HG02943 (cell line): ENCODE data around the gene HES2.
A peak's percentile ranks its signal among the peaks of the same experiment; 100 is the strongest.
"Not testable (repeated sequence)": the region's sequence is repeated elsewhere in the genome, so short reads cannot be mapped to it uniquely, and the experiment has no call there.

Experiments used
- ATAC-seq: cut with Tn5 transposase; IDR thresholded peaks from one replicate; pipeline ENCODE4 v1.9.1; 2021; ENCODE audit warnings: mild to moderate bottlenecking, low read depth, moderate library complexity; ENCODE audit not compliant: unreplicated experiment

HES2 gene

DNA sequence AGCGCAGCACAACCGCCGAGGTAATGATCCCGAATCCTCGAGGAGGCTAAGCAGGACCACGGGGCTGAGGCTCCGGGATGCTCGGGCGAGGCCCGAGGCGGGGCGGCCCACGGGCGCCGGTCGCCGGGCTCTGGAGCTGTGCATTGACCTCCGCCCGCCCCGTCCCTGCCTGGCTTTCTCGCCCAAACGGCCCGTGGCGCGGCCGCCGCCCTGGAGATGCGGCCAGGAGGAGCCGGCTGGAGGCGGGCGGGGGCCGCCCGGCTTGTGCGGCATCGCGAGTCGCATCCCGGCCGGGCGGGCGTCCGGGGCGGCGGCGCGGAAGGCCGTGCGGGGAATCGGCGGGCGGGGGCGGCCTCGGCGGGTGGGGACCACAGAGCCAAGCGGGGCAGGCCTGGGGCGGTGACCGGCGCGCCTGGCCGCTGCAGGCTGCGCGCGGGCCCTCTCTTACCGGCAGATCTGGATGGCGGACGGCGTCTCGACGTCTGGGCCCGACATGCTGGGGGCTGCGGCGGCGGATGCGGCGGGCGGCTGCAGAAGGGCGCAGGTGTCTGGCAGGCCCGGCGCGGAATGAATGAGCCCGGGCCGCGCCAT lies 26.8 kb downstream of the HES2 start:
- peak; percentile 2 for ATAC-seq

DNA sequence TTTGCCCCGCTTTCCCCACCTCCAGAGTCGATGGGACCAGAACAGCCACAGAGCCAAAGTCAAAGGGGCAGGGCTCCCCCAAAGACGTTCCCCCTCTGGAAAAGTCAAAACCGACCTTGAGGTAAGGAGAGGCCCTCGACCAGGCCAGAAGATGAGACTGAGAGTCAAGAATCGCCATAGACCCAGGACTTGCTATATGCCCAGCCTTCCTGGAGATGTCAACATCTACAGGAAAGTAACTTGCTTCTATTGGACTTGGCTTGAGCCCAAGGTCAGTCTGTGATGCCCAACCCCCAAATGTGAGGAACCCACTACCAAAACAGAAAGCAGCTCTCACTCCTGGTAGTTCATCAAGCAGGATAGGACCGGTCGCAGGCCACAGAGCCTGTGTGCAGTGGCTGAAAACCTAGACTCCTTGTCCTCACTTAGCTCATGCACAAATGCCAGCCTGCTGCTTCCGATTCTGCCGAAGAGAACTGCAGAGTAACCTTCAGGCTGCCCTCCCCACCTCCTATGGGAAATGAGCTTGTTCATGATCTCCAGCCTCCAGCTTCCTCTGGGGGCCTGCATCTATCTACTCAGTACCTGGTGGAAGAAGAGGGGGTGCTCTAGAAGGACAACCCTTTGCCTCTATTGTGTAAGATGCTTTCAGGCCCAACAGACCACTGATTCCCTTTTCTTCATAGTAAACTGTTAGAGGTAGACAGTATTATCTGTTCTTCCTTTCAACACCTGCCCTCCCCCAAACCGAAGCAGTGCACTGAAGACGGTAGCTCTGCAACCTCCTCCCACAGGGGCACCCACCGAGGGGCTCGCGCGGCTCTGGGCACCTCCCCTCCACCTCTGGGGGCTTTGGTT lies 27.5 kb downstream of the HES2 start:
- no peak for ATAC-seq

DNA sequence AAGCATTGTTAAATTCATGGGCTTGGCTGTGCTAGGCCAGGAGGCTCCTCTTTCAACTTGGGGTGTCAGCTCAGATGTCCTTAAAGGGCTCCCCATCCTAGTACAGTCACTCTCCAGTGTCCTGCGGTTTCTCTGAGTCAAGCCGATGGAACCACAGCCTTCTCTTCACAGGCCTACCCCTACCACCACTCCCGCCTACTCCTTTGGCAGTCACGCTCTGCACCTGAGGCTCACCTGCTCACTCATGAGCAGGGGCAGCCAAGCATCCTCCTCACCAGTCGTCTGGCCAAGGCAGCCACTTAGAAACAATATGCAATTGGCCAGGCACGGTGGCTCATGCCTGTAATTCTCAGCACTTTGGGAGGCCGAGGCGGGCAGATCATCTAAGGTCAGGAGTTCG lies 29.7 kb downstream of the HES2 start:
- no peak for ATAC-seq

DNA sequence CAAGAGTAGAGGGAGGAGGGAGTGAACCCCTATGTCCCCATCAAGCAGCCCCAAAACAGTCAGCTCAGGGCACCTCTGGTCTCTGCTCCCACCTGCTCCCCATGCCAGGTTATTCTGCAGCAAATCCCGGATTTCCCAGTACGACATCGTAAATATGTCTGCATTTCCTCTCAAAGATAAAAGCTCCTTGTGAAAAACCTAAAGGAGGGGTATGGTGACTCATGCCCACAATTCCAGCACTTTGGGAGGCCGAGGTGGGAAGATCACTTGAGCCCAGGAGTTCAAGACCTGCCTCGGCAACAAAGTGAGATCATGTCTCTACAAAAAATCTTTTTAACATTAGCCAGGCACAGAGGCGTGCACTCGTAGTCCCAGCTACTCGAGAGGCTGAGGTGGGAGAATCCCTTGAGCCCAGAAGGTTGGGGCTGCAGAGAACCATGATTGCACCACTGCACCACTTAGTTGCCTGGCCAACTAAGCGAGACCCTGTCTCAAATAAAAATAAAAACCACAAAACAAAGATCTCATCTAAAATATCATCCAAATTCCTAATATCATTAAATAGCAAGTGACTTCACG lies 33.3 kb downstream of the HES2 start:
- ATAC-seq, result no peak

DNA sequence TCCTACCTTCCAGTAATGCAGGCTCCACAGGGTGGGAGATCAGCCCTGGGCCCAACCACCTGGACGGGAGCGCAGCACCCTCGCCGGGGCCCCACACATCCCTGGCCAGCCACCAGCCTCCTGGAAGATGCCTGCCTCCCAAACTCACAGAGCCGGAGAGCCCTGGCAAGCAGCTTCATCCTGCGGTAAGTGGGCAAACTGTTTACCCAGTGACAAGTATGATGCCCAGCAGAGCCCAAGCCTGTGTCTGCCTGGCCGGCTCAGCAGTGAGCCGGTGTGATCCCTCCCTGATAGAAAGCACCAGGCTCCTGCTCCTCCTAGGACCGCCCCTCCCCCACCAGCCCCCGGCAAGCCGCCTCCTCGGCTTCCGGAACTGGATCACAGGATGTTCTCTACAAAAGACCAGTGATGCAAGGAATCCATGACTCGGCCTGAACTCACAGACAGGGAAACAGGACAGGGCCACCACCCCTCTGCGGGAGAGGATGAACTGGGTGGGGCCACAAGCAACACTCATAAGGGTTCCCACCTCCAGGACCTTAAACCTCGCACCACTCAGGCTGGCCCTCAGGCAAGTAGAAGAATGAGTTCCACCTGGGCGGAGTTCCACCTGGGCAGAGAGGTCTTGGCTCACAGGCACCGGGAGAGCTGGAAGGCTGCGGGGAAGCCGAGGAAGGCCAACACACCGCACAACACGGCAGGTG lies 34.1 kb downstream of the HES2 start:
- no peak for ATAC-seq

DNA sequence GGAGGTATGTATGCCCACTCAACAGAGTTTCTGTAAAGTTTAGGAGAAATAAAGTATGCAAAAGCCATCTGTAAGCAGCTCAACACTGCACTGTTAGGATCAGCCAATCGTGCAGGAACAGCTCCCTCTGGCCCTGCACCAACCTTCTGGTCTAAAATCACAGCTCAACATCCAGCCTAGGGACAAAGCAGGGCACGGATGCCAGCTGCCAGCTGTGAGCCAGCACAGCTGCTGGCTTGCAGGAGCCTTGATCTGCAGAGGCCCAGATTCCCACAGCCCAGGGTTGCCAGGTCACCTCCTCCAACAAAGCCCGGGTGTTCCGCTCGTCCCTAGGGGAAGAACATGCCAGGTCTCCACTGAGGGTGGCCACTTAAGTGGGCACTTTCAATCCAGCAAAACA lies 34.8 kb downstream of the HES2 start:
- ATAC-seq, result no peak

DNA sequence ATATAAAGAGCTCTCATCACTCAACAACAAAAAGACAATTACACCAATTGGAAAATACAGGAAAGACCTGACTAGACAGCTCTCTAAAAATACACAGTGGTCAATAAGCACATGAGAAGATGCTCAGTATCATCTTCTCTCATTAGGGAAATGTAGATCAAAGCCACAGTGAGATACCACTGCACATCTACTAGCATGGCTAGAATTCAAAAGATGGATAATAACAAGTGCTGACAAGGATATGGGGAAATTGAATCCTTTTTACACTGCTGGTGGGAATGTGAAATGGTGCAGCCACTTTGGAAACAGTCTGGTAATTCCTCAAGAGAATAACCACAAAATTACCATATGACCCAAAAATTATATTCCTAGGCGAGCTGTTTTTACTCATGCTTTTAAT lies 35.6 kb downstream of the HES2 start:
- no peak for ATAC-seq

DNA sequence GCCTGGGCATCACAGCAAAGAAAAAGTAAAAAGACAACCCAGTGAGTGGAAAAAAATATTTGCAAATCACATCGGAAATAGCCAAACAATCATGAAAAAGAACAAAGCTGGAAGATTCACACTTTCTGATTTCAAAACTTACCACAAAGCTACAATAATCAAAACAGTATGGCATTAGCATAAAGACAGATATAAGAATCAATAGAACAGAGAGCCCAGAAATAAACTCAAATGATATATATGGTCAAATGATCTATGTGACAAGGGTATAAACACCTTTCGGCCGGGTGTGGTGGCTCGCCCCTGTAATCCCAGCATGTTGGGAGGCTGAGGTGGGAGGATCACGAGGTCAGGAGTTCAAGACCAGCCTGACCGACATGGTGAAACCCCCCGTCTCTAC lies 39.7 kb downstream of the HES2 start:
- ATAC-seq, result no peak

DNA sequence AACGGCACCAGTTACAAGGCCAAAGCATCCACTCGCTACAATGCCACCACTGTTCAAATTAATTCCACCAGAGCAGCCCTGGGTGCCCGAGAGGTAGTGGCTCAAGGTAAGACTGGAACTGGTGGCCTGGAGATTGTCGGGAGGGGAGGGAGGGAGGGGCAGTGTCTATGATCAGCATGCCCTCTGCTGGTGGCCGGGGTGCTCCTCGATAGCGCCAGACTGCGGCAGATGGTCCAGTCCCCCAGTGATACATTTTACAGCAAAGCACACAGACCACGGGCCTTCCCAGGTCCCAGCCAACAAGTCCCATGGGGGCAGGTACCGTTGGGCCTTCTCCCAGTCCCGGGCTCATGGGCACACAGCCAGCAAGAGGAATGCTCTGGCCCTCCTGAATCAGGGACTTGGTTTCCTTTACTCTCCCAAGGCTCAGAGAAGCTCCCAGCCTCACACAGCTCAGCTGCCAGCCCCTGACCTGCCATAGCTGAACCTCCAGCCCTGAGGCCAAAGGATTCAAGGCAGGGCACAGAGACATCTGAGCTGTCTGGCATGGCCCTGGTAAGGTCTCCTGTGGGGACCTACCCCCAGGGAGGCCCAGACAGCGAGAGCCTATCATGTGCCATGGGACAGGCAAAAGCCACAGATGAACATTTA lies 41.5 kb downstream of the HES2 start:
- ATAC-seq, result no peak

DNA sequence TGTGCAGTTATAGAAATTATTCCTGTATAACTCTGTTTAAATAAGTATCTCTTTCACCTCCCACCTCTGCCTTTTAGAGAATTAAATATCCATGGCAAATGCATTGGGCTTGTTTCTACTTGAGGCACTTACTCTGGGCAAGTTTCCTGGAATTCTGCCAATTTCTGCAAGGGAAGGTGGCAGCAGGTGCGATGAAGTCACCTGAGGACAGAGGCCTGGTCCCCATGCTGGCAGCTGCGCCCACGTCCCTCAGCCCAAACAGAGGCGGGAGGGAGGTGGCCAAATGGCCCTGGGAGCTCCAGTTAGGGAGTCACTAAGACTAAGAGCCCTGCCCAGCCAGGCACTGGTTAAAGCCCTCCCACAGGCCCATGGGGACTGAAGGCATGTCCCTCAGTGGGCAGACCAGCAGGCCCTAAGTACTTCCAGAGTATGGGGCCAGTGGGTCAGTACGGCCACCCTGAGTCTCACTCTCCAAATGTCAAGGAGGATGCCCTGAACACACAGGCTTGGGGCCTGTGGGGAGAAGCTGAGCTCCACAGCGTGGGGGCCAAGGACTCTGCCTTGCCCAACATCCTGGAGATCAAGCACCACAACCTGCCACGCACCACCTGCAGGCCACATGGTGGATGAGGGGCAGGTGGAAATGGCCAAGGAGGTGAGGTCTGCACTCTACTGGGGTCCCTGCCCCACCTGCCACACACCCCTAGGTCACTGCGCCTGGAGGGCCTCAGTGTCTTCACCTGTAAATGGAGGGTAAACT lies 45.6 kb downstream of the HES2 start:
- ATAC-seq, result no peak

DNA sequence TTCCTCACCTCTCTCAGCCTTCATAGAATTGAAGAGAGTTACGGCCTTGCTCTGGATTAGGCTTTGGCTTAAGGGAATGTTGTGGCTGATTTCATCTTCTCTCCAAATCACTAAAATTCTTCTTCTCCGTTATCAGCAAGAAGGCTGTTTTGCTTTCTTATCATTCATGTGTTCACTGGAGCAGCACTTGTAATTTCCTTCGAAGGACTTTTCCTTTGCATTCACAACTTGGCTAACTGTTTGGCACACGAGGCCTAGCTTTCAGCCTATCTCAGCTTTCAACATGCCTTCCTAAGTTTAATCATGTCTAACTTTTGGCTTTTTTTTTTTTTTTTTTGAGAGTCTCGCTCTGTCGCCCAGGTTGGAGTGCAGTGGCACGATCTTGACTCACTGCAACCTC lies 47.5 kb downstream of the HES2 start:
- ATAC-seq, result not testable (repeated sequence)

DNA sequence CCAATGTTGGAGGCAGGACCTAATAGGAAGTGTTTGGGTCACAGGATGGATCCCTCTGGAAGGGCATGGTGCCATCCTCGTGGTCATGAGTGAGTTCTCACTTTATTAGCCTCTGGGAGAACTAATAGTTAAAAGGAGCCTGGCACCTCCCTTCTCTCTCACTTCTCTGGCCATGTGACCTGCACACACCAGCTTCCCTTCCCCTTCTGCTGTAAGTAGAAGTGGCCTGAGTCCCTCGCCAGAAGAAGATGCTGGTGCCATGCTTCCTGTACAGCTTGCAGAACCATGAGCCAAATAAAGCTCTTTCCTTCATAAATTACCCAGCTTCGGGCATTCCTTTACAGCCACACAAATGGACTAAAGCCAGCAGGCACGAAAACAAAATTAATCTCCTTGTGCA lies 49.7 kb downstream of the HES2 start:
- no peak for ATAC-seq

DNA sequence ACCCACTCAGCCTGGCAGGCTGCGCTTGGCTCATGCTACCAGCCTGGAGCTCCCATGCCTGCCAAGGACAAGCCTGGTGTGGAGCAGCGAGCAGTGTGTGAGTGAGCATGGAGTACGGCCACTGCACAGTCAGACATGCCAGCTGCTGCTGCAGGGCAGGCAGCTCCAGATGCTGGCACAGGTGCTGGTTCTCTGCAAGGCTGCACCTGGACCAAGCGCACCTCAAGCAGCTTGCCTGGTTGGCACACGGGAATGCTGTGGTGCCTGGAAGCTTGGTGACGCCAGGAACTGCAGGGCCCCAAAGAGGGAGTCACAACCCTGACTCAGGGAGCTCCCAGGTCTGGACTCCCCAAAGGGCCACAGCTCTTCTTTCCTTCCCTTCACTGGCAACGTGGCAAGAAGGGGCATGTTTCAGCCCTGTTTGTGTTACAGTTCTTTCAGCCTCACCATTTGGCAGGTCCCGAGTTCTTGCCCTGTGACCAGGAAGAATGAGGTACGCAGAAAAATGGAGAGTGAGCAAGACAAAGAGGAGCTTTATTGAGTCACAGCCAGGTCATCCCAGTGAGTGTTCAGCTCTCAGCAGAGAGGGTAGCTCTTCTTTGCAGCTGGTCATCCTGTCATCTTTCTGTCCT lies 52.2 kb downstream of the HES2 start:
- no peak for ATAC-seq

DNA sequence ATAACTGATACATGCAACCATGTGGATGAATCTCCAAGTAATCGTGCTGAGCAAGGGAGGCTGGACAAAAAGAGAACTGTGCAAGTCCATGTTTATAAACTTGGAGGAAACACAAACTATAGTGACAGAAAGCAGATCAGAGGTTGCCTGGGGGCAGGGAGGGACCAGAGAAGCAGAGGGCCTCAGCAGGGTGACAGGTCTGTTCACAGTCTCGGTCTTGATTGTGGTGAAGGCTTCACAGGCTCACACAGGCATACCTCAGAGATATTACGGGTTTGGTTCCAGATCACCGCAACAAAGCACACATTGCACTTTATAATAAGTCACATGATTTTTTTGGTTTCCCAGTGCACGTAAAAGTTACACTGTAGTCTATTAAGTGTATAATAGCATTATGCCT lies 54.7 kb downstream of the HES2 start:
- ATAC-seq, result no peak

DNA sequence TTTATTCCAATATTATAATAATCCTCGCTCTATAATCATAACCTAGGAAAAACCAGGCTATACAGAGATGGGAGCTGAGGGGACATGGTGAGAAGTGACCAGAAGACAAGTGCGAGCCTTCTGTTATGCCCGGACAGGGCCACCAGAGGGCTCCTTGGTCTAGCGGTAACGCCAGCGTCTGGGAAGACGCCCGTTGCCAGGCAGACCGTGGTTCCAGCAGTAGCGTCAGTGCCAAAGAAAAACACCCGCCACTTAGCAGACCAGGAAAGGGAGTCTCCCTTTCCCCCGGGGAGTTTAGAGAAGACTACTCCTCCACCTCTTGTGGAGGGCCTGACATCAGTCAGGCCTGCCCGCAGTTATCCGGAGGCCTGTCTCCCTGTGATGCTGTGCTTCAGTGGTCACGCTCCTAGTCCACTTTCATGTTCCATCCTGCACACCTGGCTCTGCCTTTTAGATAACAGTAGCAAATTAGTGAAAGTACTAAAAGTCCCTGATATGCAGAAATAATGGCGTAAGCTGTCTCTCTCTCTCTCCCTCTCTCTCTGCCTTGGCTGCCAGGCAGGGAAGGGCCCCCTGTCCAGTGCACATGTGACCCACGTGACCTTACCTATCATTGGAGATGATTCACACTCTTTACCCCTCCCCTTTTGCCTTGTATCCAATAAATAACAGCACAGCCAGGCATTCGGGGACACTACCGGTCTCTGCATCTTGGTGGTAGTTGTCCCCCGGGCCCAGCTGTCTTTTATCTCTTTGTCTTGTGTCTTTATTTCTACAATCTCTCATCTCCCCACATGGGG lies 56.4 kb downstream of the HES2 start:
- ATAC-seq, result not testable (repeated sequence)
